GM23338 (cell line): Measurements from ENCODE around the gene TAF1B. TPM values are rescaled to one million over a fixed set of nuclear protein-coding genes. Genes with fewer than 3 reads are reported as not detected.

ENCODE experiments used
- ATAC-seq: fragments of 200-7000 bp; cut with Tn5 transposase; 3 replicates; pipeline ENCODE4 v1.9.1; 2020
- DNase-seq: peaks from one replicate; pipeline ENCODE4 v3.0.0-alpha.2; 2015; ENCODE audit warnings: low spot score
- H2AFZ ChIP-seq: fragments of 200-600 bp; sonication (generic); 2 replicates; pipeline ENCODE4 v1.8.0; 2016; ENCODE audit warnings: antibody characterized with exemption, mild to moderate bottlenecking, moderate library complexity
- H3F3A ChIP-seq: fragments of 200-600 bp; sonication (generic); replicated peaks from 2 replicates; pipeline ENCODE4 v1.8.0; 2017; ENCODE audit warnings: antibody characterized with exemption, mixed run types, low read depth
- H3K27ac ChIP-seq: fragments of 200-600 bp; sonication (generic); 2 replicates; pipeline ENCODE4 v1.6.1; 2016; ENCODE audit warnings: low read depth
- H3K27me3 ChIP-seq: fragments of 200-600 bp; sonication (generic); 2 replicates; pipeline ENCODE4 v1.8.0; 2016; ENCODE audit warnings: mild to moderate bottlenecking, mixed run types, moderate library complexity; ENCODE audit not compliant: insufficient read depth
- H3K36me3 ChIP-seq: fragments of 200-600 bp; sonication (generic); 2 replicates; pipeline ENCODE4 v1.8.0; 2016; ENCODE audit warnings: mild to moderate bottlenecking; ENCODE audit not compliant: insufficient read depth
- H3K4me1 ChIP-seq: fragments of 200-600 bp; sonication (generic); 2 replicates; pipeline ENCODE4 v1.8.0; 2016; ENCODE audit warnings: mild to moderate bottlenecking, moderate library complexity; ENCODE audit not compliant: insufficient read depth
- H3K4me2 ChIP-seq: fragments of 200-600 bp; sonication (generic); 2 replicates; pipeline ENCODE4 v1.7.1; 2017; ENCODE audit warnings: mixed run types
- H3K4me3 ChIP-seq: fragments of 200-600 bp; sonication (generic); 2 replicates; pipeline ENCODE4 v1.6.1; 2016; ENCODE audit warnings: mixed run types
- H3K79me2 ChIP-seq: fragments of 200-600 bp; sonication (generic); replicated peaks from 2 replicates; pipeline ENCODE4 v1.8.0; 2017; ENCODE audit warnings: mild to moderate bottlenecking; ENCODE audit not compliant: insufficient read depth
- H3K9me2 ChIP-seq: fragments of 200-600 bp; sonication (generic); 2 replicates; pipeline ENCODE4 v1.8.0; 2017; ENCODE audit not compliant: insufficient read depth
- H4K20me1 ChIP-seq: fragments of 200-600 bp; sonication (generic); replicated peaks from 2 replicates; pipeline ENCODE4 v1.8.0; 2017; ENCODE audit warnings: mild to moderate bottlenecking; ENCODE audit not compliant: insufficient read depth
- H3K27ac Mint-ChIP-seq: 2 replicates; pipeline ENCODE4 v1.8.0; 2020; ENCODE audit warnings: inconsistent platforms, mild to moderate bottlenecking, moderate library complexity, mixed read lengths
- H3K27me3 Mint-ChIP-seq: 3 replicates; pipeline ENCODE4 v1.8.0; 2022; ENCODE audit warnings: low read depth, mild to moderate bottlenecking, moderate library complexity, mixed read lengths, inconsistent platforms; ENCODE audit not compliant: insufficient read depth, poor library complexity
- H3K36me3 Mint-ChIP-seq: 3 replicates; pipeline ENCODE4 v1.8.0; 2021; ENCODE audit warnings: low read depth, mild to moderate bottlenecking, inconsistent platforms, moderate library complexity, mixed read lengths
- H3K4me1 Mint-ChIP-seq: 3 replicates; pipeline ENCODE4 v1.8.0; 2020; ENCODE audit warnings: mild to moderate bottlenecking, inconsistent platforms, mixed read lengths
- H3K4me3 Mint-ChIP-seq: 3 replicates; pipeline ENCODE4 v1.8.0; 2021; ENCODE audit warnings: moderate library complexity, mild to moderate bottlenecking, inconsistent platforms, mixed read lengths
- H3K9me3 Mint-ChIP-seq: 3 replicates; pipeline ENCODE4 v1.8.0; 2020; ENCODE audit warnings: moderate library complexity, mild to moderate bottlenecking, inconsistent platforms, mixed read lengths
- CTCF ChIP-seq, 2 experiments: fragments of 200-600 bp in 1 of 2; sonication (generic) in 1 of 2; conservative IDR thresholded peaks; 2 replicates each; pipeline versions ENCODE4 v1.5.1 to v1.6.1; 2016 to 2017; ENCODE audit warnings: antibody characterized with exemption in 2 of 2, low read depth in 2 of 2, mild to moderate bottlenecking in 2 of 2, moderate library complexity in 1 of 2
- NANOG ChIP-seq: IDR thresholded peaks from 2 replicates; pipeline ENCODE4 v1.6.1; 2016; ENCODE audit warnings: antibody characterized with exemption, borderline replicate concordance
- ZNF331 ChIP-seq: fragments of 250-450 bp; sonication (Bioruptor Pico); IDR thresholded peaks from 2 replicates; pipeline ENCODE4 v1.5.0; 2020; ENCODE audit warnings: low read depth, mild to moderate bottlenecking, moderate library complexity
- ZNF462 ChIP-seq: fragments of 250-450 bp; sonication (Bioruptor Pico); IDR thresholded peaks from 2 replicates; pipeline ENCODE4 v1.5.0; 2020; ENCODE audit warnings: mild to moderate bottlenecking, moderate library complexity
- polyA plus RNA-seq: library from polyadenylated mRNA; unstranded; fragments of >200 nt; fragmentation: Nextera tagmentation; extraction: Ambion mirVana; gene quantifications from 2 replicates; pipeline ENCODE4 v1.2.1, GENCODE V29; 2016
- total RNA-seq: library from RNA; depleted of rRNA; stranded (reverse); fragments of >200 nt; shearing (Covaris generic); gene quantifications from 2 replicates; pipeline ENCODE4 v1.2.3, GENCODE V29; 2014
- TF ChIP-seq, protein P1 (sequence below): IDR thresholded peaks from 2 replicates; pipeline ENCODE4 v1.6.1; 2016; ENCODE audit warnings: antibody characterized with exemption

TAF1B gene
- total and polyA plus RNA-seq, 2 experiments from 2014 or later, result 22.2 to 28.9 TPM

- Mint-ChIP-seq H3K27me3 (peaks cover 5% of the 10 kb centered on the region), H3K4me3 (no peak overlapping the region), H3K9me3 (no peaks in the 10 kb centered on the region), H3K27ac (no peak overlapping the region), H3K4me1 (peaks cover 6% of the 10 kb centered on the region; the same call in 2 of the 3 replicates), H3K36me3 (no peaks in the 10 kb centered on the region)
- TF ChIP-seq CTCF (conservative IDR thresholded peaks at IDR 0.05; ENCODE audit: low read depth in 2 of 2), result no peak
- TF ChIP-seq ZNF462, result no peak
- no peak for TF ChIP-seq NANOG
- TF ChIP-seq ZNF331 (CRISPR knock-in tag), result no peak
- TF ChIP-seq, protein P1, sequence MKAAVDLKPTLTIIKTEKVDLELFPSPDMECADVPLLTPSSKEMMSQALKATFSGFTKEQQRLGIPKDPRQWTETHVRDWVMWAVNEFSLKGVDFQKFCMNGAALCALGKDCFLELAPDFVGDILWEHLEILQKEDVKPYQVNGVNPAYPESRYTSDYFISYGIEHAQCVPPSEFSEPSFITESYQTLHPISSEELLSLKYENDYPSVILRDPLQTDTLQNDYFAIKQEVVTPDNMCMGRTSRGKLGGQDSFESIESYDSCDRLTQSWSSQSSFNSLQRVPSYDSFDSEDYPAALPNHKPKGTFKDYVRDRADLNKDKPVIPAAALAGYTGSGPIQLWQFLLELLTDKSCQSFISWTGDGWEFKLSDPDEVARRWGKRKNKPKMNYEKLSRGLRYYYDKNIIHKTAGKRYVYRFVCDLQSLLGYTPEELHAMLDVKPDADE, result no peak
- no peak for DNase-seq
- Histone ChIP-seq H3K36me3 (no peaks in the 10 kb centered on the region), H3K4me3 (no peak overlapping the region), H3K4me2 (no peak overlapping the region), H2AFZ (no peak overlapping the region), H3F3A (no peaks in the 10 kb centered on the region), H3K4me1 (no peaks in the 10 kb centered on the region), H4K20me1 (no peaks in the 10 kb centered on the region), H3K79me2 (no peaks in the 10 kb centered on the region), H3K27ac (no peak overlapping the region), H3K27me3 (no peaks in the 10 kb centered on the region), H3K9me2 (no peaks in the 10 kb centered on the region)
- ATAC-seq, result no peak
These were observed 21.3 kb upstream of the TAF1B start for GRCh38 chr2:9821805-9822445.
